GM18508 (cell line): ENCODE data around the gene FLOT1.
A peak's percentile ranks its signal among the peaks of the same experiment; 100 is the strongest.
"Not testable (repeated sequence)": the region's sequence is repeated elsewhere in the genome, so short reads cannot be mapped to it uniquely, and the experiment has no call there.

ENCODE experiments used
- ATAC-seq: cut with Tn5 transposase; IDR thresholded peaks from one replicate; pipeline ENCODE4 v1.9.1; 2021; ENCODE audit warnings: moderate number of reproducible peaks; ENCODE audit not compliant: insufficient read depth, unreplicated experiment

The FLOT1 gene

DNA sequence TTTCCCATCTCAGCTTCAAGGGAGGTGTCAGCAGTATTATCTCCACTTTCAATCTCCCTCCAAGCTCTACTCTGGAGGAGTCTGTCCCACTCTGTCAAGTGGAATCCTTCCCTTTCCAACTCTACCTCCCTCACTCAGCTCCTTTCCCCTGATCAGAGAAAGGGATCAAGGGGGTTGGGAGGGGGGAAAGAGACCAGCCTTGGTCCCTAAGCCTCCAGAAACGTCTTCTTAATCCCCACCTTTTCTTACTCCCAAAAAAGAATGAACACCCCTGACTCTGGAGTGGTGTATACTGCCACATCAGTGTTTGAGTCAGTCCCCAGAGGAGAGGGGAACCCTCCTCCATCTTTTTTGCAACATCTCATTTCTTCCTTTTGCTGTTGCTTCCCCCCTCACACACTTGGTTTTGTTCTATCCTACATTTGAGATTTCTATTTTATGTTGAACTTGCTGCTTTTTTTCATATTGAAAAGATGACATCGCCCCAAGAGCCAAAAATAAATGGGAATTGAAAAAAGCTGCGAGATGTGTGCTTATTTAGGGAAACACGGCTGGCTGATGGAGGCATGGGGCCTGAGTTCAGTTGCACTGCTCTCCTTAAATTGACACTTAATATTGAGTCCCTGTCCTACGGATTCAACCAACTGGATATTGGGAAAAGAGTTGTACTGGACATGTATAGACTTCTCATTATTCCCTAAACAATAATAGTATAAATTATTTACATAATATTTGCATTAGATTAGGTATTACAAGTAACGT is 17.4 kb downstream of the FLOT1 start:
- ATAC-seq, result no peak

DNA sequence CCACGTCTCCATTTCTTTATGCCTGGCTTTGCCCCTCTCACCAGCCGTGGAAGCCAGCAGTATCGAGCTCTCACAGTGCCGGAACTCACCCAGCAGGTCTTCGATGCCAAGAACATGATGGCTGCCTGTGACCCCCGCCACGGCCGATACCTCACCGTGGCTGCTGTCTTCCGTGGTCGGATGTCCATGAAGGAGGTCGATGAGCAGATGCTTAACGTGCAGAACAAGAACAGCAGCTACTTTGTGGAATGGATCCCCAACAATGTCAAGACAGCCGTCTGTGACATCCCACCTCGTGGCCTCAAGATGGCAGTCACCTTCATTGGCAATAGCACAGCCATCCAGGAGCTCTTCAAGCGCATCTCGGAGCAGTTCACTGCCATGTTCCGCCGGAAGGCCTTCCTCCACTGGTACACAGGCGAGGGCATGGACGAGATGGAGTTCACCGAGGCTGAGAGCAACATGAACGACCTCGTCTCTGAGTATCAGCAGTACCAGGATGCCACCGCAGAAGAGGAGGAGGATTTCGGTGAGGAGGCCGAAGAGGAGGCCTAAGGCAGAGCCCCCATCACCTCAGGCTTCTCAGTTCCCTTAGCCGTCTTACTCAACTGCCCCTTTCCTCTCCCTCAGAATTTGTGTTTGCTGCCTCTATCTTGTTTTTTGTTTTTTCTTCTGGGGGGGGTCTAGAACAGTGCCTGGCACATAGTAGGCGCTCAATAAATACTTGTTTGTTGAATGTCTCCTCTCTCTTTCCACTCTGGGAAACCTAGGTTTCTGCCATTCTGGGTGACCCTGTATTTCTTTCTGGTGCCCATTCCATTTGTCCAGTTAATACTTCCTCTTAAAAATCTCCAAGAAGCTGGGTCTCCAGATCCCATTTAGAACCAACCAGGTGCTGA is 18.4 kb downstream of the FLOT1 start:
- ATAC-seq, result not testable (repeated sequence)

DNA sequence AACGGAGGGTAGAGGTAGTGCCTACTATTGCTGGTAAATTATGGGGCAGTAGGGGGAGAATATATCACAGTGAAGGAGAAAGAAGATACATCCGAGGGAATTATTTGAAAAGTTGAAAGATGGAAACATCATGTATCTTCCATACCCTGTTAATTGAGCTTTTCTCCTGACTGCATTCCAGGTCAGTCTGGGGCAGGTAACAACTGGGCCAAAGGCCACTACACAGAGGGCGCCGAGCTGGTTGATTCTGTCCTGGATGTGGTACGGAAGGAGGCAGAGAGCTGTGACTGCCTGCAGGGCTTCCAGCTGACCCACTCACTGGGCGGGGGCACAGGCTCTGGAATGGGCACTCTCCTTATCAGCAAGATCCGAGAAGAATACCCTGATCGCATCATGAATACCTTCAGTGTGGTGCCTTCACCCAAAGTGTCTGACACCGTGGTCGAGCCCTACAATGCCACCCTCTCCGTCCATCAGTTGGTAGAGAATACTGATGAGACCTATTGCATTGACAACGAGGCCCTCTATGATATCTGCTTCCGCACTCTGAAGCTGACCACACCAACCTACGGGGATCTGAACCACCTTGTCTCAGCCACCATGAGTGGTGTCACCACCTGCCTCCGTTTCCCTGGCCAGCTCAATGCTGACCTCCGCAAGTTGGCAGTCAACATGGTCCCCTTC is 19.2 kb downstream of the FLOT1 start:
- ATAC-seq, result not testable (repeated sequence)

DNA sequence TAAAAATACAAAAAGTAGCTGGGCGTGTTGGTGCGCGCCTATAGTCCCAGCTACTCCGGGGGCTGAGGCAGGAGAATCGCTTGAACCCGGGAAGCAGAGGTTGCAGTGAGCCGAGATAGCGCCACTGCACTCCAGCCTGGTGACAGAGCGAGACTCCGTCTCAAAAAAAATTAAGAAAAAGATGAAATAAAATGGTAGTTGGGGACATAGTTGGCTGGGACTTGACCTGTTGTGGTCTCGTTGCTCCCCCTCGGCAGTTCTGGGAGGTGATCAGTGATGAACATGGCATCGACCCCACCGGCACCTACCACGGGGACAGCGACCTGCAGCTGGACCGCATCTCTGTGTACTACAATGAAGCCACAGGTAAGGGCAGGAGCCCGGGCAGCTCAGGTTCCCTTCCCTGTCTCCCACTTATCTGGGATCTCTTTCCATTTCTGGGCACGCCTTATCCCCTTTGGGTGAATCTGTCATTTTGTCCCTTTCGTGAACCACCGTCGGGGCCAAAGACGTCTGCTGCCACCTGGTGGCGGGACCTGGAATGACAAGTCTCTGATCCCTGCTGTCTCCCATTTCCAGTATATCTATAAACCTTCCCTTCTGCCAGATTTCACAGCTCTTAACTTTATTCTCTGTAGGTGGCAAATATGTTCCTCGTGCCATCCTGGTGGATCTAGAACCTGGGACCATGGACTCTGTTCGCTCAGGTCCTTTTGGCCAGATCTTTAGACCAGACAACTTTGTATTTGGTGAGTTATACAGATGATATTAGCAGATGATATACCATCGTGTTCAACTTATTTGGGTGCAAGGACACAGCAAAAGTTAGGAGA is 20.0 kb downstream of the FLOT1 start:
- no peak for ATAC-seq

DNA sequence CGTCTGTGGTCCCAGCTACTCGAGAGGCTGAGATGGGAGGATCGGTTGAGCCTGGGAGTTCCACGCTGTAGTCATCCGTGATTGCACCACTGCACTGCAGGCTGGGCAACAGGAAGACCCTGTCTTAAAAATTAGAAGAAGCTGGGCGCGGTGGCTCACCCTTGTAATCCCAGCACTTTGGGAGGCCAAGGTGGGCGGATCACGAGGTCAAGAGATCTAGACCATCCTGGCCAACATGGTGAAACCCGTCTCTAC is 20.5 kb downstream of the FLOT1 start:
- not testable (repeated sequence) for ATAC-seq

DNA sequence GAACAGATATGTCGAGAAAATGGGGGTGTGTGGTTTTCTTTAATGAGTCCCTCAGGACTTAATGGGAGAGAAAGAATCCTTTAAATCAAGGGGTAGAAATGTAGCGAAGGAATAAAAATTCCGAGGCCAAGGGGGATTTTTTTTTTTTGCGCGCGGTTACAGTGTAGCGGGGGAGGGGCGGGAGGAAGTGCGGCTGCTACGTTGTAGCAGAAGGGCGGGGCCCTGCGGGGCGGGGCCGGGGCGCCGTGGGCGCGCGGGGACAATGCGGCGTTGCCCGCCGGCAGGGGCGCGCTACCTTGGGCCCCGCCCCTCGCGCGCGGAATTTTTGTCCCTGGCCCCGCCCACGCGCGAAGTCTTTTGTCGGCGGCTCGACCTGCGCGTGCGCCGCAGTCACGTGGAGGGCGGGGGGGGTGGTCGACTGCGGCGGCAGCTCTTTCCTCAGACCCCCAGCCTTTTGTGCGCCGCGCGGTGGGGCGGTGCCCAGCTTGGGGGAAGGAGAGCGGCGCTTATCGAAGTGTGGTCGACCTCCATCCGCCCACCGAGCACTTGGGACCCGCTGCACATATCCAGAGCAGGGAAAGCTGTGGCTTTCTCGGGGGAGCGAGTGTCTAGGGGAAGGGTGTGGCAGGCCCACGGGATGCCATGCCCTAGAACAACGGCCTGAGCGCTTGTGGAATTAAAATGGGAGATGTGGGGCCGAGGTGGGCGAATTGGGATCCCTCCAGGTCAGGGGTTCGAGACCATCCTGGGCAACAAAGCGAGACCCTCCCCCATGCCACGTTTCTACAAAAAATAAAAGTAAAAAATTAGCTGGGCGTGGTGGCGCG is 21.1 kb downstream of the FLOT1 start:
- no peak for ATAC-seq

DNA sequence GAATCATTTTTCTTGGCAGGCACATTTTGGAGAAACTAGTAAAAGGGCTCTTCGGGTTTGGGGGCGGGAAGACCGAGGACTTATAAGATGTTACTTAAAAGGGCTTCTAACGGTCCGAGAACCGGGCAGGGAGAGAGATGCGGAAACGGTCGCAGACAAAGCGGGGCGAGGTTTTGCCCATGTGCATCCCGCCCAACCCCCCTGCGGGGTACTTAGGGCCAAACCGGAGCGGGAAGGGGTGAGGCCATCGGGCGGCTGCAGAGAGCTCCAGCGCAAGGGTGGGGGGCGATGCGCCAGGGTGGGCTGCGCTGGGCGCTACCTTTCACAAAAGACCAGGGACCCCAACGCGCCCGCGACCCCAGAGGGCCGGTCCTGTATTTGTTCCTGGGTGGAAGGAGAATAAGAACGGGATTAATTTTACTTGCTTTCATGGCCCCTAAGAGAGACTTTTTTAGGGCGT is 21.7 kb downstream of the FLOT1 start:
- ATAC-seq, result no peak

DNA sequence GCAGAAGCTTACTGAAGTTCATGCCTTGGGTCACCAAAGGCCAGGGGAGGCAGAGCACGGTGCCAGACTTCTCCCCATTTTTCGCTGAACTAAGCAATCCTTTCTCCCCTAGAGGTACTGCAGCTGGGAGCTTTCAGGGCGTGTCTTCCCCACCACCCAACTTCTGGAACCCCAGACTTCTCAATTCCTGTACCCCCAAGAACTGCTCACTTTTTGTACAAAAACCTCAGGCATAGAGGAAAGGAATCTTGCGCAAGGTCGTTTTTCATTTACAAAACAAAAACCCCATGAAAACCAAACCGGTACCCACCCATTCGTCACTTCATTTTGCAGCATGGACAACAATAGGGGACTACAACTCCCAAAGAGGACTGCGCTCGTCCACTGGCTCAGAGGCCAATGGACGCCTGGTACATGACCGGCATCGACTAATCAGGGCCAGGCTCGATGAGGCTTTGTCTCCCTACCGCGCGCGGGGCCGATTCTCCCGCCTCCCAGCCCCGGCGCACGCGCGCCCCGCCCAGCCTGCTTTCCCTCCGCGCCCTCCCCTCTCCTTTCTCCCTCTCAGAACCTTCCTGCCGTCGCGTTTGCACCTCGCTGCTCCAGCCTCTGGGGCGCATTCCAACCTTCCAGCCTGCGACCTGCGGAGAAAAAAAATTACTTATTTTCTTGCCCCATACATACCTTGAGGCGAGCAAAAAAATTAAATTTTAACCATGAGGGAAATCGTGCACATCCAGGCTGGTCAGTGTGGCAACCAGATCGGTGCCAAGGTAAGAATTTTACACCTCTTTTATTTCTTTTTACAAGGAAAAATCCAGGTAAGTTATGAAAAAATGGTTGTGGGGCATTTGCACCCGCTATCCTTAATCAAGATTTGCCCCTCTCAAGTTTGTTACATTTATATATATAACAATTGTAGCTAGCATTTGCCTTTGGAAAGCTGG is 22.4 kb downstream of the FLOT1 start, which contains the start of gene TUBB:
TUBB (plus strand) TSS at position 562 of the 947 bp plus-strand sequence; CDS start at position 717, 155 bp downstream.
- no peak for ATAC-seq

DNA sequence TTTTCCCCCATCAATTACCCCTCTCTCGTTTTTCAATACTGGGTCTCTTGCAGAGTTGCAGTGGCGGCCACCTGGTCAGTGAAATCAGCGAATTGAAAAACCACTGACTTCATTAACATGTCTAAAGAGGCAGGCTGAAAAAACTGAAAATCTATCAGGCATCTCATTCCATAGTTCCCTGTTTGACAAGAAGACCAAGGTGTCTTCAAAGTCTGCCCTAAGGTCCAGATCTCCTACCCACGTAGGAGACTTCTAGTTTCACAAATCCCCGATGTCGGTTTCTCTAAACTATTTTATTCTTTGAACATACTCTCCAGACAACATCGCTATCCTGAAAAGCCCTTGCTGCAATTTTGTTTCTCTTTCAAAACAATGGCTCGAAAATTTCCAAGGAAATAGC is 23.1 kb downstream of the FLOT1 start:
- no peak for ATAC-seq

DNA sequence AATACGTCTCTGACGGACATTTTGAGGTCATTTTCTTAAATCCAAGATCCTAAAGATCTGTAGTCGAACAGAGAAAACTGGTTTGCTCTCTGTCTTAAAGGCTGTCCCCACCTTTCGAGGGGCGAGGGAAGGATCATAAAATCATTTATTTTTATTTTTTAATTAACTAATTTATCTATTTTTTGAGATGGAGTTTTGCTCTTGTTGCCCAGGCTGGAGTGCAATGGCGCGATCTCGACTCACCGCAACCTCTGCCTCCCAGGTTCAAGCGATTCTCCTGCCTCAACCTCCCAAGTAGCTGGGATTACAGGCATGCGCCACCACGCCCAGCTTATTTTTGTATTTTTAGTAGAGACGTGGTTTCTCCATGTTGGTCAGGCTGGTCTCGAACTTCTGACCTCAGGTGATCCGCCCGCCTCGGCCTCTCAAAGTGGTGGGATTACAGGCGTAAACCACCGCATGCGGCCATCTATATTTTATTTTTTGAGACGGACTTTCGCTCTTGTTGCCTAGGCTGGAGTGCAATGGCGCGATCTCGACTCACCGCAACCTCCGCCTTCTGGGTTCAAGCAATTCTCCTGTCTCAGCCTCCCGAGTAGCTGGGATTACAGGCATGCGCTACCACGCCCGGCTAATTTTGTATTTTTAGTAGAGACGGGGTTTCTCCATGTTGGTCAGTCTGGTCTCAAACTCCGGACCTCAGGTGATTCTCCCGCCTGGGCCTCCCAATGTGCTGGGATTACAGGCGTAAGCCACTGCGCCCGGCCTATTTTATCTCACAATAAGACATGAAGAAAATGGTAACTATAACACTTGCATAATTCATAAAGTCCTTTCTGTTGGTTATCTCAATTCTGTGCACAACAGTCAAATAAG is 24.4 kb downstream of the FLOT1 start:
- ATAC-seq, result not testable (repeated sequence)

DNA sequence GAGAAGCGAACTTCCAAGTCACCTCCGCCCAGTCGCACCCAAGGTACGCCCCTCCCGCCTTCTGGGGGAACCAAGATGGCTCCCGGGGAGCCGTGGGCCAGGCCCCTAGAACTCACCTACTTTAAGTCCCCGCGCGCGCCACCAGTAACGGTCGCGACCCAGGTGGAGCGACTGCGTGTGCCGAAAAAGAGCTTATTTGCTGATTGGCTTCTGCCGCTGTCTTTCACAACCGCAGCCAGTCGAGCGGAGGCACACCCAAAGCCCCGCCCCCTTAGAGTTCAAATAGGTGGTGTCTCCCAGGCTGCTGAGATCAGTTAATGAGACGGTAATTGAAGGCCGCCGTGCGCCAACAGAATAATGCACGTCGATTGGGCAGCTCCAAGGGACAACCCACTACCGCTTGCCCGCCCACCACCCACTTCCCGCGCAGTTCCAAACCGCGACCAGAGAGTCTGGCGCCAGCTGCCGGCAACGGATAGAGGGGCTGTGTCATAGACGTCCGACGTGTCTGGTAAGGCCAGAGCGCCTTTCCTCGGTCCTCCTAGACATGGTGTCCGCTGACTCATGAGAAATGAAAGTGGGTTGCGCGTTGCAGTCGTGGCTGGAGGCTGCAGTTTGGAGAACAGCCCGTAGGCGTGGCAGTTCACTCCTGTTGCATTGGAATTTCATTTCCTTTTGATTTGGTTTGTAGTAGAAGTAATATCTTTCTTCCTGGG is 25.2 kb downstream of the FLOT1 start, which contains the start of gene MDC1:
MDC1 (minus strand) TSS at position 153 of the 716 bp plus-strand sequence. CDS start 2,106 bp downstream, outside the sequence.
- ATAC-seq, result peak; percentile 55

DNA sequence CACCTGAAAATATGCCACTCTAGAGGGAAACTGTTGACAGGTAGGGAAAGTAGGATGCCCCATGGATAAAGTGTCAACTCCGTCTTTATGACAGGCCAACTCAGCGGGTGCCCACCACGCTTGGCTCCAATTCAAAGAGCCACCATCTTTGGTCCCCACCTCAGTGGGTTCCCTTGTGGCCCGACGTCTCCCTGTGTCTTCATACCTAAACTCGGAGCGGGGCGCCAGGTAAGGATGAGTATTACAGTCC is 25.7 kb downstream of the FLOT1 start:
- ATAC-seq, result no peak

DNA sequence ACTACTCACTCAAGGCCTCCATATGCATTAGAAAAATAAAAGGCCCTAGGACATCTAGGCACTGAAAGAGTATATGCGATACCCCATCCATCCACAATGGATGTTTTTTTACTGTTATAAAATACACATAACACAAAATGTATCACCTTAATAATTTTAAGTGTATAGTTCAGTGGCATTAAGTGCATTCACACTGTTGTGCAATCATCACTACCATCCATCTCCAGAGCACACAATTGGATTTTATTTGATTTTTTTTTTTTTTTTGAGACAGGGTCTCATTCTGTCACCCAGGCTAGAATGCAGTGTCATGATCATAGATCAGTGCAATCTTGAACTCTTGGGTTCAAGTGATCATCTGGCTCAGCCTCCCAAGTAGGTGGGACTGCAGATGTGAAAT is 28.2 kb downstream of the FLOT1 start:
- no peak for ATAC-seq

DNA sequence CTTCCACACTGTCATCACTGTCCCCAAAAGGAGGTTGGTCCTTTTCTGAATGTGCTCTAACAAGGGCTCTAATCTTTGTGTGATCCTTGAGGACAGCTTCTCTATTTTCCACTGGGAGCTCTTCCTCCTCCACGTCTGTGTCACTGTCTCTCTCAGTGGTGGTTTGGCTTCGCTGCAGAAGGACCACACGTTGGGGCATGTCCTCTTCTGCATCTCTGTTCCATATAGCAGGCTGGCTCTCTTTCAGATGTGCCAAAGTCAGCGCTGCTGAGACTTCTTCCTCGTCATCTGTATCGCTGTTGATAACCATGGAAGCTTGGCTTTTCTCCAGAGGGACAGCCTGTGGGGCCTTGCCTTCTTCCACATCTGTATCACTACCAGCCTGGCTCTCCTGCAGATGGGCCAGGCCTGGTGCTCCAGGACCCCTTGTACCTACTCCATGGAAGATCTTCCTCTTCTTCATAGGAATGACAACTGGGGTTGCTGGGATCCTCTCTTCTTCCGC is 30.0 kb downstream of the FLOT1 start:
- no peak for ATAC-seq

DNA sequence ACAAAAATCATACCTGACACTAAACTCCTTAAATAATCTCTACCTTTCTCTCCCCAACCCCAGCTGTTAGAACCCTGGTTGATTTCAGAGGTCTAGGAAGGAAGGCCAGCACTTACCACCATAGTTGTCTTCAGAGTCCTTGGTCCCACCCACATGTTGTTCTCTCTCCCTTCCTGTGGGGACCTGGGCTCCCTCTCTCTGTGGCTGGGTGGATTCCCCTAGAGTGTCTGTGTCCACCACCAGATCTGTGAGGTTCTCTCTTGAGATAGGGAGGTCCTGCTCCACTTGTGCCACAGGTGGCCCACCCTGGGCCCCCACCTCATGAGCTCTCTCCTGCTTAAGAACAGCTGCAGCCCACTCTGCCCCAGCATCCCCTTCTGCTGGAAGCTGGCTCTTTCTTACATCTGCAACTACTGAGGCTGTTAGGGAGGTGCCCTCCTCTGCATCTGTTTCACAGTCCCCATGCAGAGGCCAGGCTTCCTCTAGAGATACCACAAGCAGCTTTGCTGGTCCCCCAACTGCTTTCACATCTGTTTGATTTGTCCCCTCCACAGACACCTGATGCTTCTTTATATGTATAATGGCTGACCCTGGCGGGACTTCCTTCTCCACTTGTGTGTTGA is 30.6 kb downstream of the FLOT1 start:
- no peak for ATAC-seq
